Activated T-cell treated with anti-CD3 and anti-CD28 coated beads, Interleukin-2, amount 50 U/mL, for 48 hours (primary cell): ENCODE data around the gene VAPB.
"Not testable (repeated sequence)": the region's sequence is repeated elsewhere in the genome, so short reads cannot be mapped to it uniquely, and the experiment has no call there.

Experiments
- DNase-seq, 2 experiments: peaks; one replicate each; pipeline ENCODE4 v3.0.0-alpha.2; 2020

VAPB gene, protein sequence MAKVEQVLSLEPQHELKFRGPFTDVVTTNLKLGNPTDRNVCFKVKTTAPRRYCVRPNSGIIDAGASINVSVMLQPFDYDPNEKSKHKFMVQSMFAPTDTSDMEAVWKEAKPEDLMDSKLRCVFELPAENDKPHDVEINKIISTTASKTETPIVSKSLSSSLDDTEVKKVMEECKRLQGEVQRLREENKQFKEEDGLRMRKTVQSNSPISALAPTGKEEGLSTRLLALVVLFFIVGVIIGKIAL

GRCh38 chr20:58388882-58389323 lies at the start of gene VAPB:
Gene VAPB, plus strand, starts transcription at chr20:58389229. Its CDS starts 231 bp downstream, at chr20:58389460.
- DNase-seq: peak; percentile 97 to 98

DNA sequence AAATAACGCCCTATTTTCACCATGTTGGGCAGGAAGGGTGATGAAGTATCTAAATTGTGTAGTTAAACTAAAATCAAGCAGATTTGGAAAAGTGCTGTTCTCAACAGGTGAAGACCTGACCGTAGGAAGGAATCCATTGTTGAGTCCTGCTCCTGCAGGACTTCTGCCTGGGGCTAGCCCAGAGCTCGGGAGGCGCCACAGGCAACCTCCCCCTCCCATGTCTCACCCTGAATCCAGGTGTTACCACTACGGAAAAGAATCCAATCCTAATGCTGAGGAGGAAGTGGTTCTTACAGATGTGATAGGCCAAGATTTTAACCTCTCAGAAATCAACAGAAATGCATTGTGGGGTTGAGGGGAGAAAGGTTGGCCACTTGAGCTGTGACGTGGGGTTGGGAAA lies 49.3 kb upstream of the VAPB start:
- DNase-seq: no peak

GRCh38 chr20:58340151-58340550 lies 48.9 kb upstream of the VAPB start:
- DNase-seq: no peak

DNA sequence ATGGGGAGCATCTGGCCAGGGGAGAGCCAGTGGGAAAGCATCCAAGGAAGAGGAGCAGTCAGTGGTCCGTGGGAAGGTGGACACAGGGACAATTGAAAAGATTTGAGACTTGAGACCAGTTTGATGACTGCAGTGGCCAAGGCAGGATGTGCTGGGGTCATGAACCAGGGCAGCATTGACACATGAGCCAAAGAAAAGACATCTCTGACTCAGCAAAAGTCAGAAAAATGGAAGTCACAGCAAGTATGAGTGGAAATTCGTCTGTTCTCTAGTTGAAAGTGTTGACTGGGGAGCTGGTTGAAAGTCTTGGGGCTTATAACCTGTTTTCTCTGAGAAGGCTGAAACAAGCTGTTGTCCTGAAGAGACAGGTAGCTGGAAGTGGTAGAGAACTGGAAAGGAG lies 48.2 kb upstream of the VAPB start:
- no peak for DNase-seq

GRCh38 chr20:58342104-58342945 lies 46.7 kb upstream of the VAPB start:
- DNase-seq: no peak

- no peak for DNase-seq
These were observed 44.3 kb upstream of the VAPB start for GRCh38 chr20:58344741-58345140.

DNA sequence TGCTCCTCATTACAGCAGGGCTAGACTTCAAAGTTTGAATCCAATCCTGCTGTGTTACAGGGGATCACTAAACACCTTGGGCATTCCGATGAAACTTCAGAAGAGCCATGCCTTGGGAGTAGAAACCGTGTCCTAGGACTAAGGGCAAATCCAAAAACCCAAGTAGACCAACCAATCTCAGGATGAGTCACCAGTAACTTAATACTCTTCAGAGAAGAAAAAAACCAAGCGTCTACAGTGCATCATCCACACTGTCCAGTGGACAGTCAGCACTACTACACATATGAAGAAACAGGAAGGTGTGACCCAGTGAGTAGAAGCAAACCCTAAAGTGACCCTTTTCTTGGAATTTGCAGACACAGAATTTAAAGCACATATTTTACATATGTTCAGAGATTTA lies 39.5 kb upstream of the VAPB start:
- no peak for DNase-seq

- peak; percentile 52 to 59 for DNase-seq
These were observed 36.6 kb upstream of the VAPB start for GRCh38 chr20:58352468-58352867.

DNA sequence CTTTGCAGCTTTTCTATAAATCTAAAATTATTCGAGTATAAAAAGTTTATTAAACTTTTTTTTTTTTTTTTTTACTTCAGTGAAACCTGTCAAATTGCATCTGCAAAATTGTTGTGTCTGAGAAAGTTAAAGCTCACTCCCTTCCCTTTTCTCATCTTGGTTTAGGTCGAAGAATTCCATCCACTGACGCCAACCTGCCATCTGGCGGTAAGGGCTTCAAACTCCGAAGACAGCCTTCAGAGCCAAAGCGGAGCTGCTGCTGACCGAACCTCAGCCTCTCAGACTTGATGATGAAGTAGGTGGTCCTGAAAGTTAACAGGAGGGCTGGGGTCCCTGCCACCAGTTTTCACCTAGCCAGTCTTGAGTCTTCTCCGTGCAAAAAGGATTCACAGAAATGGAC lies 29.6 kb upstream of the VAPB start:
- DNase-seq: no peak

- no peak for DNase-seq
These were observed 28.1 kb upstream of the VAPB start for GRCh38 chr20:58360936-58361335.

- DNase-seq: no peak
These were observed 27.4 kb upstream of the VAPB start for GRCh38 chr20:58361481-58362205.

GRCh38 chr20:58362206-58362516 lies 26.9 kb upstream of the VAPB start:
- no peak for DNase-seq

DNA sequence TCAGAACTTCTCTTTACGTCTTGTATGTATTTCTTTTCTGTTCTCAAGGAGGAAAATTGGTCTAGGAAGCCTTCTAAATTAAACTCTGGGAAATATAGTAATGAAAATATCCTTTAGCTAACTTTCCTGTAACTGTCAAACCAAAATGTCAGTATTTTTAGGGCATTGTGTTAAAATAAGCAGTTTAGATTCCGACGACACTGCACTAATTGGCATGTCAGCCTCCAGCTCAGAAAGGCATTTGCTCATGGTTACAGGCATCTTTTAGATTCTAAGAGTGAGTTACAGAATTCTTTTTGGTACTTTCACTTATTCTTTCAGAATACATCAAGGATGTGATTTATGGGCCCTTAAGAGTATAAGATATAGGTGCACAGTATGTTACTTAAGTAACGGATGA lies 26.1 kb upstream of the VAPB start:
- no peak for DNase-seq

GRCh38 chr20:58366866-58367265 lies 22.2 kb upstream of the VAPB start:
- no peak for DNase-seq

GRCh38 chr20:58372806-58373205 lies 16.2 kb upstream of the VAPB start:
- no peak for DNase-seq

DNA sequence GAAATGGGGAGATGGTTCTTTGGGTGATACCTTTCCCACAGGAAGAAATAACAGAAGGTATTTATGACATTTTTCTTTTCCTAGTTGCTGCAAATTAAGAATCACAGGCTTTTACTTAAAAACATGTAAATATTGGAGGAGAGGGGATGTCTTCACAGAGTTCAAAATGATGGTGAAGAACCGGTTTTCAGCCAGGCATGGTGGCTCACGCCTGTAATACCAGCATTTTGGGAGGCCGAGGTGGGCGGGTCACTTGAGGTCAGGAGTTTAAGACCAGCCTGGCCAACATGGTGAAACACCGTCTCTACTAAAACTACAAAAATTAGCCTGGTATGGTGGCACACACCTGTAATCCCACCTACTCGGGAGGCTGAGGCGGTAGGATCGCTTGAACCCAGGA lies 15.7 kb upstream of the VAPB start:
- not testable (repeated sequence) for DNase-seq

GRCh38 chr20:58374027-58374850 lies 14.8 kb upstream of the VAPB start:
- DNase-seq: no peak

- no peak for DNase-seq
These were observed 13.9 kb upstream of the VAPB start for GRCh38 chr20:58374906-58375758.

DNA sequence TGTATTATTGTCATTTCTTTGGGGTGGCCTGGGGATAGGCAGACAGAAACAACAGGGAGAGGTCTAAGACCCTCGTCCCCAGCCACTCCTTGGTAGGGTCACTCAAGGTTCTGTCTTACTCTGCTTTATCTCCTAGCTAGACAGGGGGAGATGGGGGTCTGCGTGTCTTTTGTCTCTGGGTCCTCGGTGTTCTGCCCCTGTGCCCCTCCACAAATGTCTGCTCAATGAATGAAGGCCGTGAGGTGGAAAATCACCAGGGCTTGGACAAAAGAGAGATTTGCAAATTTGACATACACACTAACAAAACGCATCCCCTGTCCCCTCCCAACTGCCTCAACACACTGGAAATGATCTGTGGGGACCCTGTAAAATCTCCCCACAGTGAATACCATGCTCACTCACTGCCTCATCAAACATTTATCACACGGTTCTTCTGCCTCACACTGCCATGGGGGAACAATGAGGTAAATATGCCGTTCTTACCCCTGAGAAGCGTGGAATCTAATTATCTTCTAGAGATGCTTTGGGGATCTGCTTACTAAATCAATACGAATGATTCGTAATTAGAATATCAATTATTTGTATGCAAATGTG lies 13.2 kb upstream of the VAPB start:
- no peak for DNase-seq

GRCh38 chr20:58377017-58377416 lies 12.0 kb upstream of the VAPB start:
- no peak for DNase-seq

- no peak for DNase-seq
These were observed 11.1 kb upstream of the VAPB start for GRCh38 chr20:58377766-58378401.
